Glomerular visceral epithelial cell (primary cell): ENCODE measurements around the gene C1orf21.
"Not testable (repeated sequence)": the region's sequence is repeated elsewhere in the genome, so short reads cannot be mapped to it uniquely, and the experiment has no call there.

Source experiments
- DNase-seq: peaks from one replicate; pipeline ENCODE4 v3.0.0-alpha.2; 2016; ENCODE audit errors: extremely low spot score

C1orf21 gene

GRCh38 chr1:184386312-184387068 is at the start of gene C1orf21:
Gene C1orf21 (plus strand): TSS chr1:184387029. CDS start chr1:184477510, 90,481 bp downstream.
- peak; percentile 92 for DNase-seq

GRCh38 chr1:184337865-184338264 is 49.0 kb upstream of the C1orf21 start:
- not testable (repeated sequence) for DNase-seq

- DNase-seq: no peak
Measured at GRCh38 chr1:184340984-184341383, 45.8 kb upstream of the C1orf21 start.

- DNase-seq: no peak
Measured at GRCh38 chr1:184350573-184350972, 36.3 kb upstream of the C1orf21 start.

- DNase-seq: no peak
Measured at GRCh38 chr1:184351416-184351975, 35.3 kb upstream of the C1orf21 start.

- DNase-seq: no peak
Measured at GRCh38 chr1:184352776-184353175, 34.1 kb upstream of the C1orf21 start.

GRCh38 chr1:184354719-184355118 is 32.1 kb upstream of the C1orf21 start:
- no peak for DNase-seq

- DNase-seq: no peak
Measured at GRCh38 chr1:184356891-184357290, 29.9 kb upstream of the C1orf21 start.

- no peak for DNase-seq
Measured at GRCh38 chr1:184358256-184358655, 28.6 kb upstream of the C1orf21 start.

- no peak for DNase-seq
Measured at GRCh38 chr1:184359909-184360308, 26.9 kb upstream of the C1orf21 start.

- DNase-seq: no peak
Measured at GRCh38 chr1:184362876-184363275, 24.0 kb upstream of the C1orf21 start.

- DNase-seq: no peak
Measured at GRCh38 chr1:184365699-184366098, 21.1 kb upstream of the C1orf21 start.

GRCh38 chr1:184366997-184367396 is 19.8 kb upstream of the C1orf21 start:
- peak; percentile 8 for DNase-seq

- DNase-seq: no peak
Measured at GRCh38 chr1:184367427-184368038, 19.3 kb upstream of the C1orf21 start.

GRCh38 chr1:184368354-184368753 is 18.5 kb upstream of the C1orf21 start:
- DNase-seq: no peak

- DNase-seq: no peak
Measured at GRCh38 chr1:184370850-184371249, 16.0 kb upstream of the C1orf21 start.

- no peak for DNase-seq
Measured at GRCh38 chr1:184373155-184373554, 13.7 kb upstream of the C1orf21 start.

- DNase-seq: no peak
Measured at GRCh38 chr1:184376369-184376768, 10.5 kb upstream of the C1orf21 start.

GRCh38 chr1:184379111-184379752 is 7.6 kb upstream of the C1orf21 start:
- DNase-seq: peak; percentile 7

- no peak for DNase-seq
Measured at GRCh38 chr1:184380468-184380867, 6.4 kb upstream of the C1orf21 start.

- DNase-seq: no peak
Measured at GRCh38 chr1:184383772-184384323, 3.0 kb upstream of the C1orf21 start.

- DNase-seq: peak; percentile 12
Measured at GRCh38 chr1:184385865-184386311, 941 bp upstream of the C1orf21 start.
